Stimulated activated CD4-positive, alpha-beta T cell treated with anti-CD3 and anti-CD28 coated beads, Interleukin-1b, Interleukin-23, amount 100 ng/mL, for 24 hours (primary cell): ENCODE results near the gene ETHE1.

Experiments used
- DNase-seq, 4 experiments: peaks; one replicate each; pipeline ENCODE4 v3.0.0-alpha.2; 2020; ENCODE audit warnings: low read depth in 4 of 4, low spot score in 1 of 4

The ETHE1 gene

GRCh38 chr19:43498233-43498842 lies 28.7 kb downstream of the ETHE1 start:
- DNase-seq, result no peak

GRCh38 chr19:43496960-43497359 lies 30.0 kb downstream of the ETHE1 start:
- no peak for DNase-seq

GRCh38 chr19:43495082-43495481 lies 31.9 kb downstream of the ETHE1 start:
- no peak for DNase-seq

- no peak for DNase-seq
Measured at GRCh38 chr19:43490759-43491158, 36.2 kb downstream of the ETHE1 start.

GRCh38 chr19:43489979-43490599 lies 36.9 kb downstream of the ETHE1 start:
- DNase-seq, result no peak

- no peak for DNase-seq
Measured at GRCh38 chr19:43489310-43489709, 37.7 kb downstream of the ETHE1 start.

GRCh38 chr19:43488179-43488578 lies 38.8 kb downstream of the ETHE1 start:
- DNase-seq, result no peak

- no peak for DNase-seq
Measured at GRCh38 chr19:43486412-43486811, 40.6 kb downstream of the ETHE1 start.

- DNase-seq, result no peak
Measured at GRCh38 chr19:43485951-43486350, 41.0 kb downstream of the ETHE1 start.

GRCh38 chr19:43483281-43483680 lies 43.7 kb downstream of the ETHE1 start:
- no peak for DNase-seq

GRCh38 chr19:43482193-43482592 lies 44.8 kb downstream of the ETHE1 start:
- no peak for DNase-seq

GRCh38 chr19:43481701-43482100 lies 45.3 kb downstream of the ETHE1 start:
- no peak for DNase-seq

- no peak for DNase-seq
Measured at GRCh38 chr19:43480574-43480973, 46.4 kb downstream of the ETHE1 start.

- DNase-seq, result no peak
Measured at GRCh38 chr19:43479961-43480561, 46.9 kb downstream of the ETHE1 start.

- DNase-seq, result no peak
Measured at GRCh38 chr19:43479226-43479625, 47.8 kb downstream of the ETHE1 start.

- no peak for DNase-seq
Measured at GRCh38 chr19:43478323-43478722, 48.7 kb downstream of the ETHE1 start.

GRCh38 chr19:43476606-43477005 lies 50.4 kb downstream of the ETHE1 start:
- DNase-seq, result no peak

GRCh38 chr19:43474986-43475705 lies 51.9 kb downstream of the ETHE1 start:
- DNase-seq, result peak; percentile 90 to 95 (median 94)

GRCh38 chr19:43474487-43474886 lies 52.5 kb downstream of the ETHE1 start:
- no peak for DNase-seq

GRCh38 chr19:43471091-43471490 lies 55.9 kb downstream of the ETHE1 start:
- no peak for DNase-seq

GRCh38 chr19:43470288-43470687 lies 56.7 kb downstream of the ETHE1 start:
- DNase-seq, result peak in 3 of 4 experiments; percentile 16 to 39 (median 22)

GRCh38 chr19:43469160-43469480 lies 57.9 kb downstream of the ETHE1 start:
- DNase-seq, result no peak
